ENCODE results near the gene TRPM5.

TRPM5 gene

GRCh38 chr11:2411446-2412305 is 32.6 kb downstream of the TRPM5 start:
- Mint-ChIP-seq H3K9me3 (no peaks in the 10 kb centered on the region), H3K4me3 (peak overlapping the region in 1 of 3 experiments; percentile 17), H3K27me3 (ENCODE audit: low read depth) (no peaks in the 10 kb centered on the region), H3K4me1 (peaks cover 15% of the 10 kb centered on the region), H3K36me3 (ENCODE audit: low read depth) (no peaks in the 10 kb centered on the region), H3K27ac (peak overlapping the region; percentile 90 to 100 (median 99))
- no peak for TF ChIP-seq CTCF (IDR thresholded peaks at IDR 0.05; ENCODE audit: unreplicated experiment in 3 of 3)

- H3K27me3 Mint-ChIP-seq (ENCODE audit: low read depth): no peaks in the 10 kb centered on the region
- no peak for TF ChIP-seq CTCF (IDR thresholded peaks at IDR 0.05; ENCODE audit: unreplicated experiment in 3 of 3)
- no peaks in the 10 kb centered on the region for H3K36me3 Mint-ChIP-seq (ENCODE audit: low read depth)
- H3K9me3 Mint-ChIP-seq: no peaks in the 10 kb centered on the region
- no peak overlapping the region for H3K4me3 Mint-ChIP-seq
- peaks cover 15% of the 10 kb centered on the region for H3K4me1 Mint-ChIP-seq
- H3K27ac Mint-ChIP-seq: peak overlapping the region; percentile 99 to 100 (median 99)
These were observed 33.7 kb downstream of the TRPM5 start for GRCh38 chr11:2410616-2411015.

- no peak for TF ChIP-seq CTCF (IDR thresholded peaks at IDR 0.05; ENCODE audit: unreplicated experiment in 3 of 3)
- peaks cover 15% of the 10 kb centered on the region for H3K4me1 Mint-ChIP-seq
- H3K4me3 Mint-ChIP-seq: peak overlapping the region in 1 of 3 experiments; percentile 39
- H3K27ac Mint-ChIP-seq: peak overlapping the region; percentile 99 to 100 (median 99)
- H3K27me3 Mint-ChIP-seq (ENCODE audit: low read depth): no peaks in the 10 kb centered on the region
- no peaks in the 10 kb centered on the region for H3K36me3 Mint-ChIP-seq (ENCODE audit: low read depth)
- no peaks in the 10 kb centered on the region for H3K9me3 Mint-ChIP-seq
These were observed 34.5 kb downstream of the TRPM5 start for GRCh38 chr11:2409611-2410468.

GRCh38 chr11:2409126-2409525 is 35.2 kb downstream of the TRPM5 start:
- Mint-ChIP-seq H3K27me3 (ENCODE audit: low read depth) (no peaks in the 10 kb centered on the region), H3K27ac (peak overlapping the region; percentile 99 to 100 (median 99)), H3K4me1 (peaks cover 15% of the 10 kb centered on the region), H3K9me3 (no peaks in the 10 kb centered on the region), H3K4me3 (peak overlapping the region; percentile 20 to 80 (median 39)), H3K36me3 (ENCODE audit: low read depth) (no peaks in the 10 kb centered on the region)
- TF ChIP-seq CTCF (IDR thresholded peaks at IDR 0.05; ENCODE audit: unreplicated experiment in 3 of 3): no peak

- Mint-ChIP-seq H3K4me1 (peaks cover 15% of the 10 kb centered on the region), H3K36me3 (ENCODE audit: low read depth) (no peaks in the 10 kb centered on the region), H3K27me3 (ENCODE audit: low read depth) (no peaks in the 10 kb centered on the region), H3K27ac (peak overlapping the region; percentile 99 to 100 (median 99)), H3K4me3 (peak overlapping the region; percentile 35 to 80 (median 39)), H3K9me3 (no peaks in the 10 kb centered on the region)
- no peak for TF ChIP-seq CTCF (IDR thresholded peaks at IDR 0.05; ENCODE audit: unreplicated experiment in 3 of 3)
These were observed 35.6 kb downstream of the TRPM5 start for GRCh38 chr11:2408671-2409070.
